HG02571 (cell line): ENCODE results near the gene CDK6.

ENCODE experiments used
- ATAC-seq: cut with Tn5 transposase; IDR thresholded peaks from one replicate; pipeline ENCODE4 v1.9.1; 2021; ENCODE audit warnings: mild to moderate bottlenecking, moderate library complexity; ENCODE audit not compliant: unreplicated experiment

The CDK6 gene

GRCh38 chr7:92740700-92741126 lies 95.7 kb downstream of the CDK6 start:
- no peak for ATAC-seq

- no peak for ATAC-seq
These were observed 96.2 kb downstream of the CDK6 start for GRCh38 chr7:92740134-92740533.

- ATAC-seq: no peak
These were observed 97.3 kb downstream of the CDK6 start for GRCh38 chr7:92739091-92739490.

GRCh38 chr7:92737706-92738105 lies 98.7 kb downstream of the CDK6 start:
- peak; percentile 89 for ATAC-seq

DNA sequence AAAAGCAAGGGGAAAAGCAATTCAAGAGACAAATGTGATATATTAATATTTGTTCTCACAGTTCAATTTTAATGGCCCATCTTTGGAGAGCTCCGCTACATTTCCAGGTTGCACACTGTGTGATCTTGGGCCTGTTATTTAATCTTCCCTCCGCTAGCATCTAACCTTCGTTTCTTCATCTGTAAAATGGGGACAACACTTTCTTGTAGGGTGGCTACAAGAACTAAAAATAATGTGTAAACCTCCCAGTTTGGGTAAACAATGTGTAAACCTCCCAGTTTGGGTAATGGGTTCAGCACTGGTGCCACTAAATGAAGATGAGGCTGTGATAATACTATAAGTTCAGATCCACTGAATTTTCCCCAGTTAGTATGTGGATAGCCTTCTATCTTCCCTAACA lies 99.5 kb downstream of the CDK6 start:
- ATAC-seq: no peak

GRCh38 chr7:92735707-92736106 lies 100.7 kb downstream of the CDK6 start:
- ATAC-seq: no peak

GRCh38 chr7:92732316-92733036 lies 103.9 kb downstream of the CDK6 start:
- no peak for ATAC-seq

DNA sequence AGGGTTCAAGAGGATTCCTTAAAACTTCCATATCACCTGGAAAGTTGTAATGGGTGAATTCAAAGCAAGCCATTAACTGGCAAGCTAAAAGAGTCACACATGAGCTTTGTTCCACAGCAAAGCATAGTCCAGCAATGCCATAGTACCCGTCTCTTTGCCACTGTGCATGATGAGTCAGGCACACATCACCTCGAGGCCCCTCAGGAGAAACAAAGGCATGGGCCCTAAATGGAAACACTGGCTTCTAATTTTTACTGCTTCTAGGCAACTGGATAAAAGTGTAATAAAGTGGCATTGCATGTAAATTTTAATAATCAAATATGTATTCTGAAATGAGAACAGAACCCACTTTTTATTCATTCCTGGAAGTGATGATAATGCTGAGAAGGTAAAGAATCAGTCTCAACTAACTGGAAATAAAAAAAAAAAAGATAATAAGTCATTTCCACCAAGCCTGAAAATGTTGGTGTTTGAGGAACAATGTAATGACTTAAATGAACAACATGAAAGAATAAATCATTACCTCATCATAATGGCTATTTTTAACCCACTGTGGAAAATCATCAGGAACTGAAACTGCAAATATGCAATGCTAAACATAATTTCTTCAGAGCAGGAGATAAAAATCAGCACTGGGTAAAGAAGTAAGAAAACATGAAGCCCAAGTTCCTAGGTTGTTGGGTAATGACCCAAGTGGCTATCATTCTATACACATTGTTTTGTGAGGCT lies 104.9 kb downstream of the CDK6 start:
- no peak for ATAC-seq

DNA sequence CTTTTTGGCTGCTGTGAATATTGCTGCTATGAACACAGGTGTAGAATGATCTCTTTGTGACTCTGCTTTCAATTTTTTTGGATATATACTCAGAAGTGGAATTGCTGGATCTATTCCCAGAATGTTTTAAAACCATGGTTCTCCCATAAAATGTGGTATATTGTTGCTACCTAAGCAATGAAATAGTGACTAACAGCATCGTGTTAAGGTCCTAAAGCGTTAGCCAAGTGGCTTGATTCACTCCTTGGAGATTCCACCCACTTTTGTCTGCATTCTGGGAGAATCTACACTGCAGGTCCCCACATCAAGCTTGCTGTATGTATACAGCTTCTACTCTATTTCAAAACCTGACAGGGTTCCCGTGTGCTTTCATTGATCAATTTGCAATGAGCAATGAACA lies 105.6 kb downstream of the CDK6 start:
- no peak for ATAC-seq

- ATAC-seq: no peak
These were observed 106.6 kb downstream of the CDK6 start for GRCh38 chr7:92729751-92730150.

- no peak for ATAC-seq
These were observed 107.2 kb downstream of the CDK6 start for GRCh38 chr7:92729172-92729571.

GRCh38 chr7:92727755-92728154 lies 108.6 kb downstream of the CDK6 start:
- no peak for ATAC-seq

GRCh38 chr7:92725161-92725925 lies 111.0 kb downstream of the CDK6 start:
- no peak for ATAC-seq

GRCh38 chr7:92723943-92724342 lies 112.4 kb downstream of the CDK6 start:
- no peak for ATAC-seq

- ATAC-seq: no peak
These were observed 113.2 kb downstream of the CDK6 start for GRCh38 chr7:92723205-92723604.

DNA sequence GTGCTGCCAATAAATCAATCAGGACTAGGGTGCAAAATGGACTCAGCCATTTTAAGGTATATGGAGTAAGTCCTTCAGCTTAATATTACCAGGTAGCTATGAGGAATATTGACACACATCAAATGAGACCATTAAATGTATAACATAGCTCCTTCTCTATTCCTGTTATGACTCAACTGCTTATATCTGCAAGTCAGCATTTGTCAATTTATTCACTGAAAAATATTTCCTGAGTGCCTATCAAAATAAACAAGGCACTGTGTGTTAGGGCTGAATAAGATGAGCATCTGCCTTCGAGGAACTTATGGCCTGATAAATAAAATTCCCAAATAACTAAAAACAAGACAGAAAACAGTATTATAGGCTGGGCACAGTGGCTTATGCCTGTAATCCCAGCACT lies 113.8 kb downstream of the CDK6 start:
- ATAC-seq: no peak

- ATAC-seq: peak; percentile 68
These were observed 115.6 kb downstream of the CDK6 start for GRCh38 chr7:92720604-92721350.

GRCh38 chr7:92717993-92718716 lies 118.2 kb downstream of the CDK6 start:
- peak; percentile 51 for ATAC-seq

GRCh38 chr7:92717623-92717992 lies 118.8 kb downstream of the CDK6 start:
- ATAC-seq: peak; percentile 7

DNA sequence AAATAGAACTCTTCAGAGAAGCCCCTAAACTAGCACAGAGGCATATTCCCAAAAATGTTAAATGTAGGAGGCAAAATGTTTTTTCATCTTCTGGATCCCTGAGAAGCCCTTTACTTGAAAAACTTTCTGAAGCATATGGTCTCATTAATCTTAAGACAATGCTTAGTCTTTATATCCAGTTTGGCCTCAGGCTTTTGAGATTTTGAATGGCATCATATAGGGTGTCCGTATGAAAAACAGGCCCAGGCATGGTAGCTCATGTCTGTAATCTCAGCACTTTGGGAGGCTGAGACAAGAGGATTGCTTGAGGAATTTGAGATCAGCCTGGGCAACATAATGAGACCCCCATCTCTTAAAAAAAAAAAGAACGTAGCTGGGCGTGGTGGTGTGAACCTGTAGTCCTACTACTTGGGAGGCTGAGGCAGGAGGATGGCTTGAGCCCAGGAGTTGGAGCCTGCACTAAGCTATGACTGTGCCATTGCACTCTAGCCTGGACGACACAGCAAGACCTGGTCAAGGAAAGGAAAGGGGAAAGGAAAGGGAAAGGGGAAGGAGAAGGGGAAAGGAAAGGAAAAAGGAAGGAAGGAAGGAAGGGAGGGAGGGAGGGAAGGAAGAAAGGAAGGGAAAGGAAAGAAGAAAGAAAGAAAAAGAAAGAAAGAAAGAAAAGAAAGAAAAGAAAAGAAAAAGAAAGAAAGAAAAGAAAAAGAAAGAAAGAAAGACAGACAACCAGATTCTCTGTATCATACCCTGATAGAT lies 119.4 kb downstream of the CDK6 start:
- ATAC-seq: no peak
